CD14-positive monocyte (primary cell): Measurements from ENCODE around the gene APOO. TPM values are rescaled to one million over a fixed set of nuclear protein-coding genes. Genes with fewer than 3 reads are reported as not detected.

Source experiments
- DNase-seq, 3 donors: peaks; one replicate each; pipeline ENCODE4 v3.0.0-alpha.2; 2011 to 2022
- H2AFZ ChIP-seq: 2 replicates; pipeline ENCODE4 v1.6.0; 2012; ENCODE audit warnings: mild to moderate bottlenecking, low read depth, low read length, inconsistent platforms; ENCODE audit not compliant: insufficient read depth, poor library complexity, severe bottlenecking
- H3K27ac ChIP-seq, 2 donors: 1 replicate in 1 of 2; 2 replicates in 1 of 2; pipeline ENCODE4 v1.5.1; 2012 to 2013; ENCODE audit warnings: low read length in 2 of 2, control low read depth in 1 of 2, inconsistent platforms in 1 of 2, low read depth in 1 of 2, mild to moderate bottlenecking in 1 of 2
- H3K27me3 ChIP-seq, 2 donors: one replicate each; pipeline versions ENCODE4 v1.6.0 to v1.6.1; 2011 to 2013; ENCODE audit warnings: low read length in 2 of 2; ENCODE audit not compliant: control insufficient read depth in 2 of 2, insufficient read depth in 2 of 2
- H3K36me3 ChIP-seq, 2 donors: replicated peaks in 1 of 2; 1 replicate in 1 of 2; 2 replicates in 1 of 2; pipeline versions ENCODE4 v1.5.1 to v1.6.1; 2012 to 2013; ENCODE audit warnings: low read length in 2 of 2, control low read depth in 1 of 2, inconsistent platforms in 1 of 2, mild to moderate bottlenecking in 1 of 2; ENCODE audit not compliant: insufficient read depth in 2 of 2, control insufficient read depth in 1 of 2
- H3K4me1 ChIP-seq, 2 donors: 1 replicate in 1 of 2; 2 replicates in 1 of 2; pipeline versions ENCODE4 v1.5.1 to v1.6.1; 2012 to 2013; ENCODE audit warnings: low read length in 2 of 2, control low read depth in 1 of 2, inconsistent platforms in 1 of 2, mild to moderate bottlenecking in 1 of 2, moderate library complexity in 1 of 2; ENCODE audit not compliant: insufficient read depth in 2 of 2, control insufficient read depth in 1 of 2
- H3K4me2 ChIP-seq: replicated peaks from 2 replicates; pipeline ENCODE3; 2012; ENCODE audit warnings: low read length, moderate library complexity, mild to moderate bottlenecking; ENCODE audit not compliant: poor library complexity, severe bottlenecking; ENCODE audit errors: extremely low read depth
- H3K4me3 ChIP-seq, 3 experiments: fragments of 200-600 bp in 1 of 3; sonication (generic) in 1 of 3; replicated peaks in 1 of 3; 1 replicate in 2 of 3; 2 replicates in 1 of 3; pipeline ENCODE4 v1.5.1; 2011 to 2013; ENCODE audit warnings: low read length in 3 of 3, mild to moderate bottlenecking in 3 of 3, control low read depth in 2 of 3, low read depth in 2 of 3, inconsistent platforms in 1 of 3, moderate library complexity in 1 of 3
- H3K79me2 ChIP-seq: 2 replicates; pipeline ENCODE4 v1.6.0; 2012; ENCODE audit warnings: mild to moderate bottlenecking, control low read depth, inconsistent platforms, low read length, moderate library complexity; ENCODE audit not compliant: insufficient read depth
- H3K9ac ChIP-seq: 2 replicates; pipeline ENCODE4 v1.6.0; 2017; ENCODE audit warnings: low read length, mild to moderate bottlenecking; ENCODE audit not compliant: insufficient read depth, poor library complexity, severe bottlenecking
- H3K9me3 ChIP-seq, 2 donors: replicated peaks in 1 of 2; 1 replicate in 1 of 2; 2 replicates in 1 of 2; pipeline versions ENCODE4 v1.5.1 to v1.6.1; 2012 to 2013; ENCODE audit warnings: low read length in 2 of 2, control low read depth in 1 of 2; ENCODE audit not compliant: control insufficient read depth in 1 of 2, insufficient read depth in 1 of 2
- H4K20me1 ChIP-seq: 2 replicates; pipeline ENCODE4 v1.6.0; 2012; ENCODE audit warnings: mild to moderate bottlenecking, low read length, control low read depth, moderate library complexity; ENCODE audit not compliant: insufficient read depth
- H3K27ac Mint-ChIP-seq, 7 donors: one replicate each; pipeline ENCODE4 v1.8.0; 2020; ENCODE audit warnings: mild to moderate bottlenecking in 7 of 7, mixed read lengths in 7 of 7, moderate library complexity in 6 of 7, inconsistent platforms in 2 of 7
- H3K27me3 Mint-ChIP-seq, 3 donors: one replicate each; pipeline ENCODE4 v1.8.0; 2021 to 2022; ENCODE audit warnings: low read depth in 3 of 3, mild to moderate bottlenecking in 3 of 3, mixed read lengths in 3 of 3, moderate library complexity in 3 of 3, inconsistent platforms in 1 of 3
- H3K36me3 Mint-ChIP-seq, 2 donors: one replicate each; pipeline ENCODE4 v1.8.0; 2020; ENCODE audit warnings: mixed read lengths in 2 of 2, inconsistent platforms in 1 of 2, mild to moderate bottlenecking in 1 of 2
- H3K4me1 Mint-ChIP-seq: one replicate; pipeline ENCODE4 v1.8.0; 2020; ENCODE audit warnings: mild to moderate bottlenecking, mixed read lengths
- H3K4me3 Mint-ChIP-seq, 2 donors: one replicate each; pipeline ENCODE4 v1.8.0; 2020; ENCODE audit warnings: mild to moderate bottlenecking in 2 of 2, mixed read lengths in 2 of 2, moderate library complexity in 1 of 2
- H3K9me3 Mint-ChIP-seq, 7 donors: one replicate each; pipeline ENCODE4 v1.8.0; 2020 to 2022; ENCODE audit warnings: mixed read lengths in 7 of 7, mild to moderate bottlenecking in 6 of 7, moderate library complexity in 6 of 7, inconsistent platforms in 2 of 7
- CTCF ChIP-seq: fragments of 200-600 bp; IDR thresholded peaks from one replicate; pipeline ENCODE4 v1.8.0; 2022; ENCODE audit warnings: antibody characterized with exemption, mild to moderate bottlenecking
- WGBS: methylation state at CpG from one replicate; pipeline ENCODE4 v1.1.5; 2013; ENCODE audit warnings: missing lambda C conversion rate; ENCODE audit not compliant: insufficient coverage; 5-methylcytosine and 5-hydroxymethylcytosine counted together
- intact Hi-C, 2 donors: fragments of 100-400 bp; cut with micrococcal nuclease; formaldehyde crosslinking; loops; one replicate each; pipeline versions ENCODE4 v1.15.0 to v1.15.1; 2023
- polyA minus RNA-seq: library from RNA; depleted of rRNA, polyadenylated mRNA; stranded (reverse); fragments of >200 nt; gene quantifications from 2 replicates; pipeline ENCODE4 v1.2.3, GENCODE V29; 2012
- polyA plus RNA-seq, 3 donors: library from polyadenylated mRNA; depleted of rRNA in 1 of 3; unstranded in 2 of 3; stranded (reverse) in 1 of 3; fragments of 300-500 nt in 2 of 3; fragments of >200 nt in 1 of 3; fragmentation: Illumina TruSeq in 2 of 3; gene quantifications; 1 replicate in 2 of 3; 2 replicates in 1 of 3; pipeline ENCODE4 v1.2.3, GENCODE V29; 2012 to 2021
- total RNA-seq, 12 experiments: library from RNA in 1 of 12; stranded (reverse) in 1 of 12; fragments of 120-200 nt in 1 of 12; gene quantifications; one replicate each; pipeline ENCODE4 v1.2.4 and lab custom pipeline; 2013 to 2026; ENCODE audit warnings: mixed read lengths in 6 of 12, inconsistent platforms in 1 of 12

Gene APOO
- 3.2 TPM for total RNA-seq (2013)
- polyA plus RNA-seq (1 to 10 TPM; 3.3 to 8.3 (median 4.6) TPM), polyA minus RNA-seq (1.3 and 1.4 TPM in 2 replicates), total RNA-seq (lab: John Stamatoyannopoulos, UW) (1.4 to 3.3 (median 2.0) reads per million in 11 experiments)

GRCh38 chrX:23907498-23908218, at the start of gene APOO, which contains the start of gene CXorf58:
Gene APOO (minus strand): TSS chrX:23907938. CDS start chrX:23907702, 236 bp downstream.
Gene CXorf58 (plus strand): TSS chrX:23908006. CDS start chrX:23910303, 2,297 bp downstream.
- peak within 1 kb of the TSS; percentile 60 for H3K9ac ChIP-seq

More at GRCh38 chrX:23907498-23908218, at the start of gene APOO, which contains the start of gene CXorf58:
- H3K27ac Mint-ChIP-seq = peak within 1 kb of the TSS; percentile 81 to 94 (median 91)
- WGBS = under 1% methylated on average over 72 of the region's 81 CpGs
- Histone ChIP-seq H3K4me3 (peak within 1 kb of the TSS; percentile 42 to 73 (median 54)), H3K79me2 (no peaks in the 10 kb centered on the region), H3K27me3 (peaks cover 0 to 3% of the 10 kb centered on the region in 2 donors), H3K27ac (peak within 1 kb of the TSS; percentile 71 to 86), H3K4me1 (peaks cover 35 to 36% of the 10 kb centered on the region in 2 donors), H3K4me2 (peak within 1 kb of the TSS; percentile 71), H4K20me1 (no peaks in the 10 kb centered on the region), H2AFZ (peak within 1 kb of the TSS; percentile 79), H3K9me3 (peaks cover 0 to 6% of the 10 kb centered on the region in 2 donors), H3K36me3 (no peaks in the 10 kb centered on the region)
- H3K4me1 Mint-ChIP-seq = peaks cover 25% of the 10 kb centered on the region
- H3K36me3 Mint-ChIP-seq = no peaks in the 10 kb centered on the region
- TF ChIP-seq CTCF = peak; percentile 73
- H3K4me3 Mint-ChIP-seq = peak within 1 kb of the TSS; percentile 77 to 83
- intact Hi-C loops = loop anchor here (2.0 to 10.0 kb wide), 7 partner anchors 63 to 245 kb away; partner anchors contain the start of genes EIF2S3 (in 1 of the 2) and KLHL15 (in 1 of the 2)
- H3K27me3 Mint-ChIP-seq = peaks cover 0 to 27% (median 0%) of the 10 kb centered on the region in 3 donors
- peaks cover 0 to 5% (median 0%) of the 10 kb centered on the region in 7 donors for H3K9me3 Mint-ChIP-seq
- DNase-seq = peak; percentile 88 to 91 (median 90)
